ENCODE measurements around the gene KRT79.

The KRT79 gene

DNA sequence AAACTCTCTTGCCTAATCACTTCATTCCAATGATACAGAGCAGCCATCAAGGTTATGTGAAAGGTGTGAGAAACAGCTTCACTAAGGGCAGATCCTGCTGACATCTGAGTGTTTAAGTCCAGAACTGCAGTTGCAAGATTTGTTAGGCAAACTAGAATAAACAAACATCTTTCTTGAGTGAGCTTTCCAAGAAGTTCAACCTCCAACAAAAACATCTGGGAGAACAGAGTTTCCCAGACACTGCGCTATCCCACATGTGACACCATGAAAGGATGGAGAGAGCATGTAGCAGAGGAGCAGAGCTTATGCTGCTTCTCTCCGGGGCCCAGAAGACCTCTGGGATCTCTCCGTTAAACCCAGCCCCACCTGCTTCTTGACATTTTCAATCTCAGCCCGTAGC is 62.6 kb downstream of the KRT79 start:
- TF ChIP-seq, protein P1, sequence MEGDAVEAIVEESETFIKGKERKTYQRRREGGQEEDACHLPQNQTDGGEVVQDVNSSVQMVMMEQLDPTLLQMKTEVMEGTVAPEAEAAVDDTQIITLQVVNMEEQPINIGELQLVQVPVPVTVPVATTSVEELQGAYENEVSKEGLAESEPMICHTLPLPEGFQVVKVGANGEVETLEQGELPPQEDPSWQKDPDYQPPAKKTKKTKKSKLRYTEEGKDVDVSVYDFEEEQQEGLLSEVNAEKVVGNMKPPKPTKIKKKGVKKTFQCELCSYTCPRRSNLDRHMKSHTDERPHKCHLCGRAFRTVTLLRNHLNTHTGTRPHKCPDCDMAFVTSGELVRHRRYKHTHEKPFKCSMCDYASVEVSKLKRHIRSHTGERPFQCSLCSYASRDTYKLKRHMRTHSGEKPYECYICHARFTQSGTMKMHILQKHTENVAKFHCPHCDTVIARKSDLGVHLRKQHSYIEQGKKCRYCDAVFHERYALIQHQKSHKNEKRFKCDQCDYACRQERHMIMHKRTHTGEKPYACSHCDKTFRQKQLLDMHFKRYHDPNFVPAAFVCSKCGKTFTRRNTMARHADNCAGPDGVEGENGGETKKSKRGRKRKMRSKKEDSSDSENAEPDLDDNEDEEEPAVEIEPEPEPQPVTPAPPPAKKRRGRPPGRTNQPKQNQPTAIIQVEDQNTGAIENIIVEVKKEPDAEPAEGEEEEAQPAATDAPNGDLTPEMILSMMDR (IDR thresholded peaks at IDR 0.05; ENCODE audit: low read depth, low read length) = no peak
- no peak for DNase-seq (ENCODE audit: extremely low read depth, low read depth)

Measured in AG09319 (cell line).